Measurements from ENCODE around the gene HIVEP3. TPM values are rescaled to one million over a fixed set of nuclear protein-coding genes. Genes with fewer than 3 reads are reported as not detected.

The HIVEP3 gene
- polyA plus RNA-seq, 3 donors, result 3.3 to 4.0 (median 3.7) TPM

- DNase-seq, result no peak
These were observed 185.7 kb downstream of the HIVEP3 start for GRCh38 chr1:41733021-41733420.

- no peak for DNase-seq
These were observed 187.1 kb downstream of the HIVEP3 start for GRCh38 chr1:41731516-41732030.

GRCh38 chr1:41730806-41731205, 187.9 kb downstream of the HIVEP3 start:
- DNase-seq, result no peak

DNA sequence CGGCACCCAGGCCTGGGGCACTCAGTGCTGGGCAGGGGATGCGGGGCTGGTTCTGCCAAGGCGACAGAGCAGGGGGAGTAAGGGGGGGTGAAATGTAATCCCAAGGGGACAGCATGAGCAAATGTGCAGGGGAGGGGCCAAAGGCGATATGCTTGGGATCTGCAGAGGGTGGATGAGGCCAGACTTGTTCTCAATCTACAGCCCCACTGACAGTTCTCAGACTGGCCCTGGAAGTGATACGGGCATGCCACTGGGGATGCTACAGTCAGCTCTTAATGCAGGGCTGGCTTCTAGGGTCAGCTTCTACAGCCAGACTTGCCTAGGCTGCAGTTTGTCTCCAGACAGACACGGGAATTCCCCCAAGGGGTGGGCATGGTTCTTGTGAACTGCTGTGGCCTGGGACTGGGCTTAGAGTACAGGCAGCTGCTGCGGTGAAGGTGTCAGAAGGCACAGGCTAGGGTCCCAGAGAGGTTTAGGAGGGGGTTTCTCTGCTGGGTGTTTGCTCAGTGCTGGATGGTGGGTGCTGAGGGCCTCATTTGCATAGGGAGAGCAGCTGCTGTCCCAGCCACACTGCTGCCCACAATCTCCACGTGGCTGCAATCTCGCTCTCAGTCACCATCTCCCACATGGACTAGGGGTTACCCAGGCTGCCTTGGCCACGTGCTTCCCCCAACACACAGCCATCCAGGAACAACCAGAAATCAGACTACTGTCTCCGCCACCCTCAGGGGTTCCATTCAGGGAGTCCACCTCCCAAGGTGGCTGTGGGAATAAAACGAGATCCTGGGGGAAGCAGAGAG, 190.1 kb downstream of the HIVEP3 start:
- DNase-seq, result no peak

- DNase-seq, result no peak
These were observed 191.0 kb downstream of the HIVEP3 start for GRCh38 chr1:41727749-41728115.

- no peak for DNase-seq
These were observed 191.6 kb downstream of the HIVEP3 start for GRCh38 chr1:41726899-41727748.

GRCh38 chr1:41726292-41726691, 192.4 kb downstream of the HIVEP3 start:
- no peak for DNase-seq

DNA sequence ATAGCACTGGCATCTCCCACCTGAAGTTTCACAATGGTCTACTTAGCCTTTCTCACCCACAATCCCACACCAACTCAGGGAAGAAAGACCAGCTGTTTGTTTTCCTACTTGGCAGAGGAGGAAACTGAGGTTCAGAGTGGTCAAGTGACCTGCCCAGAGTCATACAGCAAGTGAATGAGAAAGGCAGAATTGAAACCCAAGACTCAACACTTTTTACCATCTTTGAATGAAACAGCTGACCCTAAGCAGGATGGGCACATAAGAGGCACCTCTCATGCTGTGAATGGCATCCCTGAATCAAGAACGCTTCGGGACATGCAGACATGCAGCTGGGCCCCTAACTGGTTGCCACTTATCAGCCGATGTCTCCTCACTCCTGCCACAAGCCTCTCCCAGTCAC, 193.8 kb downstream of the HIVEP3 start:
- DNase-seq, result no peak

- DNase-seq, result no peak
These were observed 194.5 kb downstream of the HIVEP3 start for GRCh38 chr1:41724248-41724647.

DNA sequence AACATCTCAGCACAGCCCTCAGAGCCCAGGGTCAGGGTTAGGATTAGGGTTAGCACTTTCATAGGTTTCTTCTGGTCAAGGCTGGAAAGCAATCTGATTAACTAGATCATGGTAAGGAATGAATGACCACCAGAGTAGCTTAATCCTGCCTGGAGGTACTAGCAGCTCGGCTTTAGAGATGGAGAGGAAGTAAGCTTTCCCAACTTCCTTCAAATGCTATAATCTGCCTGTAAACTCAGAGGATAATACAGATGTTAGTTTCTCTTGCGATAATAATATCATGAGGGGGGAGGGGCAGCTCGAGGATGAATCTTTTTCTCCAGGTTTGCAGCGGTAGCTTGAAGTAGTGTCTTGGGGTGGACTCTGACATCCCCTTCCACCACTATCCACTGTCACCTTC, 194.9 kb downstream of the HIVEP3 start:
- DNase-seq, result no peak

GRCh38 chr1:41722184-41722583, 196.5 kb downstream of the HIVEP3 start:
- DNase-seq, result no peak

DNA sequence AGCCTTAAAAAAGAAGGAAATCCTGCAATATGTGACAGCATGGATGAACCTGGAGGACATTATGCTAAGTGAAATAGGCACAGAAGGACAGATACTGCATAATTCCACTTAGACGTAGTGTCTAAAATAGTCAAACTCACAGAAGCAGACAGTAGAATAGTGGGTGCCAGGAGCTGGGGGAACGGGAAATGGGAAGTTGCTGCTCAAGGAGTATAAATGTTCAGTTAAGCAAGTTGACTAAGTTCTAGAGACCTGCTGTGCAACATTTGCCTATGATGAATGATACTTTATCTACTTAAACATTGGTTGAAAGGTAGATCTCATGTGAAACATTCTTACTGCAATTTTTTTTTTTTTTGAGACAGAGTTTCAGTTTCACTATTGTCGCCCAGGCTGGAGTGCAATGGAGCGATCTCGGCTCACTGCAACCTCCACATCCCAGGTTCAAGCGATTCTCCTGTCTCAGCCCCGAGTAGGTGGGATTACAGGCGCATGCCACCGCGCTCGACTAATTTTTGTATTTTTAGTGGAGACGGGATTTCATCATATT, 197.8 kb downstream of the HIVEP3 start:
- no peak for DNase-seq

DNA sequence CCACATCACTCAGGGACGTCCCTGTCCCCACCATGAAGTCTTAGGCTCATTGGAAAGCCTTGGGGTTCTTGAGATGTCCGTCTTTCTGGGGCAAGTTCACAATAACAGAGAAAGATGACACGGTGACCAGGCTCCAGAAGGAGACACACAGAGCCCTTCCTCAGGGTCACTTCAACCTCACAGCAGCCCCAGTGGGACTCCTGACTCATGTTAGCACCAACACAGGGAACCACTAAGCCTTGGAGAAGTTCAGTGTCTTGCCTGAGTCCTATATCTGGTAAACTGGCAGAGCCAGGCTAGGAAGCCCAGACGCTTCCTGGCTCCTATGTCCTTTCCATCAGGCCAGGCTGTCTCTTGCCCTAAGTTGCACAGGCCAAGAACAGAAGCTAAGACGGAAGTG, 199.1 kb downstream of the HIVEP3 start:
- no peak for DNase-seq

DNA sequence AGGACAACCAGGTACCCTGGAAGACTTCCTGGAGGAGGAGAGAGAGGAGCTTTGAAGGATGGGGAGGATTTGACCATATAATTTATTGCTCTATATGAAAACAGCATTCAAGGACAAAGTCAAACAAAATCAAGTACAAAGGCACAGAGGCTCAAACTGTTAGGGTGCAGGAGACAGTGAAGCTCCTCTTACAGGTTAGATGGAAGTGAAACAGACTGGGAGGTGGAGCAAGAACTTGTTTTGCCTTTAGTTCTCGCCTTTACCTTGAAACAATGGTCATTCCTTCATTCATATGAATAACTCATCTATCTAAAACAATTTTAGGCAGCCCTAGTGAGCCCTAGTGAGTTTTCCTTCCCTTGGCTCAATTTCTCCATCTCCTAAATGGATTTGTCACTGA, 199.6 kb downstream of the HIVEP3 start:
- DNase-seq, result no peak

DNA sequence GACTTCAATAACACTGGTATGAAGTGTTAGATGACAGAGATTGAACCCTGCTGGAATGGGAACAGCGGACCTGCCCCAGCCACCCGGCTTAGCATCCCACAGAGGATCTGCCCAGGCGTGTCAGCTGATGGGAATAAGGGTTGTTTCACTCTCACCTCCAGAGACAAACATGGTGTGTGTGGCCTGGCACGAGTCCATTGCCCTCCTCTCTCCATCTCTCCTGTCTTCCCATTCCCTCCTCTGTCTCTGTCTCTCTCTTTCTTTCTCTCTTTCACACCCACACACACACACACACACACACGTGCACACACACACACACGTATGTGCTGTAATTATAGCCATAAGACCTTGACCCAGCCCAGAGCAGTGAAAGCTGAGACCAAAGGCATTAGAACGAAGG, 200.2 kb downstream of the HIVEP3 start:
- no peak for DNase-seq

- no peak for DNase-seq
These were observed 202.3 kb downstream of the HIVEP3 start for GRCh38 chr1:41716188-41717130.

GRCh38 chr1:41715441-41716095, 203.2 kb downstream of the HIVEP3 start:
- no peak for DNase-seq

GRCh38 chr1:41714638-41715389, 203.9 kb downstream of the HIVEP3 start:
- DNase-seq, result no peak

- peak; percentile 57 for DNase-seq
These were observed 205.0 kb downstream of the HIVEP3 start for GRCh38 chr1:41713557-41714327.

All from renal pelvis (tissue), 4 donors.